Neural cell (in vitro differentiated cells): Measurements from ENCODE around the gene CEP192. TPM values are rescaled to one million over a fixed set of nuclear protein-coding genes. Genes with fewer than 3 reads are reported as not detected.
"Not testable (repeated sequence)": the region's sequence is repeated elsewhere in the genome, so short reads cannot be mapped to it uniquely, and the experiment has no call there.

Experiments
- H2AFZ ChIP-seq: fragments of 200-600, 300-800 bp; sonication (generic), shearing (Covaris generic); 2 replicates; pipeline ENCODE4 v1.6.0; 2014; ENCODE audit warnings: low read depth, mild to moderate bottlenecking, antibody characterized with exemption, low read length, moderate library complexity
- H3F3A ChIP-seq: fragments of 200-600 bp; shearing (Covaris generic); 2 replicates; pipeline ENCODE4 v1.6.1; 2016; ENCODE audit warnings: mild to moderate bottlenecking, moderate library complexity, mixed read lengths, antibody characterized with exemption, low read length; ENCODE audit not compliant: insufficient read depth, poor library complexity, severe bottlenecking
- H3K27ac ChIP-seq: fragments of 200-600, 300-800 bp; sonication (generic), shearing (Covaris generic); 2 replicates; pipeline ENCODE4 v1.5.1; 2014; ENCODE audit warnings: mild to moderate bottlenecking, low read length, moderate library complexity
- H3K27me3 ChIP-seq: fragments of 300-800, 200-600 bp; sonication (generic), shearing (Covaris generic); 2 replicates; pipeline ENCODE4 v1.6.0; 2014; ENCODE audit warnings: mild to moderate bottlenecking, low read depth, low read length, moderate library complexity; ENCODE audit not compliant: insufficient read depth
- H3K36me3 ChIP-seq: fragments of 300-800, 200-600 bp; sonication (generic), shearing (Covaris generic); 2 replicates; pipeline ENCODE4 v1.5.1; 2014; ENCODE audit warnings: mild to moderate bottlenecking, antibody characterized with exemption, low read length, moderate library complexity; ENCODE audit not compliant: insufficient read depth
- H3K4me2 ChIP-seq: fragments of 300-800, 200-600 bp; sonication (generic), shearing (Covaris generic); 2 replicates; pipeline ENCODE4 v1.6.0; 2014; ENCODE audit warnings: mild to moderate bottlenecking, low read length
- H3K4me3 ChIP-seq: fragments of 300-800, 200-600 bp; sonication (generic), shearing (Covaris generic); 2 replicates; pipeline ENCODE4 v1.5.1; 2014; ENCODE audit warnings: mild to moderate bottlenecking, low read length, moderate library complexity
- H3K79me2 ChIP-seq: fragments of 200-600 bp; shearing (Covaris generic); replicated peaks from 2 replicates; pipeline ENCODE4 v1.6.0; 2014; ENCODE audit warnings: mild to moderate bottlenecking, low read length, moderate library complexity; ENCODE audit not compliant: insufficient read depth
- H3K9ac ChIP-seq: fragments of 300-800, 200-600 bp; sonication (generic), shearing (Covaris generic); 2 replicates; pipeline ENCODE4 v1.6.1; 2016; ENCODE audit warnings: mild to moderate bottlenecking, low read length, mixed read lengths
- H3K9me2 ChIP-seq: fragments of 200-600 bp; shearing (Covaris generic); 2 replicates; pipeline ENCODE4 v1.6.1; 2016; ENCODE audit warnings: mild to moderate bottlenecking, low read length, mixed read lengths; ENCODE audit not compliant: insufficient read depth
- H3K9me3 ChIP-seq: fragments of 200-600, 300-800 bp; sonication (generic), shearing (Covaris generic); 2 replicates; pipeline ENCODE4 v1.6.1; 2016; ENCODE audit warnings: mild to moderate bottlenecking, mixed run types, low read length, moderate library complexity, mixed read lengths
- H4K20me1 ChIP-seq: fragments of 200-600 bp; shearing (Covaris generic); 2 replicates; pipeline ENCODE4 v1.6.1; 2016; ENCODE audit warnings: mild to moderate bottlenecking, mixed run types; ENCODE audit not compliant: insufficient read depth
- EP300 ChIP-seq: fragments of 450-650 bp; conservative IDR thresholded peaks from 2 replicates; pipeline ENCODE4 v1.6.1; 2014; ENCODE audit warnings: antibody characterized with exemption, mild to moderate bottlenecking, moderate library complexity; ENCODE audit not compliant: poor library complexity, severe bottlenecking
- EZH2 ChIP-seq: fragments of 200-600, 300-800 bp; shearing (Covaris generic), sonication (generic); IDR thresholded peaks from 2 replicates; pipeline ENCODE4 v1.6.1; 2014; ENCODE audit warnings: antibody characterized with exemption, low read length, borderline replicate concordance, mild to moderate bottlenecking; ENCODE audit not compliant: insufficient read depth, poor library complexity, severe bottlenecking
- POLR2AphosphoS5 ChIP-seq: IDR thresholded peaks from 2 replicates; pipeline ENCODE4 v1.6.1; 2012
- RAD21 ChIP-seq: fragments of 450-650 bp; conservative IDR thresholded peaks from 2 replicates; pipeline ENCODE4 v1.6.1; 2014; ENCODE audit warnings: antibody characterized with exemption, mild to moderate bottlenecking, moderate library complexity
- SMC3 ChIP-seq: fragments of 450-650 bp; conservative IDR thresholded peaks from 2 replicates; pipeline ENCODE4 v1.6.1; 2014; ENCODE audit warnings: antibody characterized with exemption, mild to moderate bottlenecking, moderate library complexity; ENCODE audit not compliant: poor library complexity
- TAF1 ChIP-seq: IDR thresholded peaks from 2 replicates; pipeline ENCODE4 v1.6.1; 2012; ENCODE audit warnings: low read depth
- polyA plus RNA-seq: library from polyadenylated mRNA; depleted of rRNA; stranded (reverse); fragments of >200 nt; gene quantifications from 2 replicates; pipeline ENCODE4 v1.2.3, GENCODE V29; 2014
- TF ChIP-seq, protein P1 (sequence below): IDR thresholded peaks from 2 replicates; pipeline ENCODE4 v1.6.1; 2012; ENCODE audit warnings: borderline replicate concordance

Gene CEP192
- polyA plus RNA-seq, 1 donor from 2014 or later: 28.1 TPM

GRCh38 chr18:13070460-13070859 lies 79.3 kb downstream of the CEP192 start:
- TF ChIP-seq TAF1: no peak
- H3K4me3 ChIP-seq: no peak overlapping the region
- no peaks in the 10 kb centered on the region for H3K9me2 ChIP-seq
- H2AFZ ChIP-seq: no peak overlapping the region
- H3K4me2 ChIP-seq: no peak overlapping the region
- no peaks in the 10 kb centered on the region for H4K20me1 ChIP-seq
- H3K36me3 ChIP-seq: peaks cover 11% of the 10 kb centered on the region
- H3K79me2 ChIP-seq: no peaks in the 10 kb centered on the region
- H3K27me3 ChIP-seq: no peaks in the 10 kb centered on the region
- H3K27ac ChIP-seq: no peak overlapping the region
- no peaks in the 10 kb centered on the region for H3F3A ChIP-seq
- no peaks in the 10 kb centered on the region for H3K9me3 ChIP-seq
- no peak overlapping the region for H3K9ac ChIP-seq

DNA sequence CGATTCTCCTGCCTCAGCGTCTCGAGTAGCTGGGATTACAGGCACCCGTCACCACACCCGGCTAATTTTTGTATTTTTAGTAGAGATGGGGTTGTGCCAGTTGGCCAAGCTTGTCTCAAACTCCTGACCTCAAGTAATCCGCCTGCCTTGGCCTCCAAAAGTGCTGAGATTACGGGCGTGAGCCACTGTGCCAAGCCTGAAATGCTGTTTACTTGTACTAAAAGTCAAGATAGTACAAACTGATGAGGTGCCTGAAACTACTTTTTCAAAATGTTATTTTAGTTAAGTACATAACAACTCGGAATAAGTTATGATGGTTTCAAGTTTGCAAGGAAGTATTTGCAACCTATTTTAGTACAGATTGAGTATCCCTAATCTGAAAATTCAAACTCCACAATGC lies 85.7 kb downstream of the CEP192 start:
- no peak overlapping the region for H3K9ac ChIP-seq
- H4K20me1 ChIP-seq: no peaks in the 10 kb centered on the region
- H3K27me3 ChIP-seq: no peaks in the 10 kb centered on the region
- H3K4me2 ChIP-seq: no peak overlapping the region
- TF ChIP-seq SMC3: no peak
- TF ChIP-seq RAD21: no peak
- TF ChIP-seq EP300: no peak
- TF ChIP-seq, protein P1, sequence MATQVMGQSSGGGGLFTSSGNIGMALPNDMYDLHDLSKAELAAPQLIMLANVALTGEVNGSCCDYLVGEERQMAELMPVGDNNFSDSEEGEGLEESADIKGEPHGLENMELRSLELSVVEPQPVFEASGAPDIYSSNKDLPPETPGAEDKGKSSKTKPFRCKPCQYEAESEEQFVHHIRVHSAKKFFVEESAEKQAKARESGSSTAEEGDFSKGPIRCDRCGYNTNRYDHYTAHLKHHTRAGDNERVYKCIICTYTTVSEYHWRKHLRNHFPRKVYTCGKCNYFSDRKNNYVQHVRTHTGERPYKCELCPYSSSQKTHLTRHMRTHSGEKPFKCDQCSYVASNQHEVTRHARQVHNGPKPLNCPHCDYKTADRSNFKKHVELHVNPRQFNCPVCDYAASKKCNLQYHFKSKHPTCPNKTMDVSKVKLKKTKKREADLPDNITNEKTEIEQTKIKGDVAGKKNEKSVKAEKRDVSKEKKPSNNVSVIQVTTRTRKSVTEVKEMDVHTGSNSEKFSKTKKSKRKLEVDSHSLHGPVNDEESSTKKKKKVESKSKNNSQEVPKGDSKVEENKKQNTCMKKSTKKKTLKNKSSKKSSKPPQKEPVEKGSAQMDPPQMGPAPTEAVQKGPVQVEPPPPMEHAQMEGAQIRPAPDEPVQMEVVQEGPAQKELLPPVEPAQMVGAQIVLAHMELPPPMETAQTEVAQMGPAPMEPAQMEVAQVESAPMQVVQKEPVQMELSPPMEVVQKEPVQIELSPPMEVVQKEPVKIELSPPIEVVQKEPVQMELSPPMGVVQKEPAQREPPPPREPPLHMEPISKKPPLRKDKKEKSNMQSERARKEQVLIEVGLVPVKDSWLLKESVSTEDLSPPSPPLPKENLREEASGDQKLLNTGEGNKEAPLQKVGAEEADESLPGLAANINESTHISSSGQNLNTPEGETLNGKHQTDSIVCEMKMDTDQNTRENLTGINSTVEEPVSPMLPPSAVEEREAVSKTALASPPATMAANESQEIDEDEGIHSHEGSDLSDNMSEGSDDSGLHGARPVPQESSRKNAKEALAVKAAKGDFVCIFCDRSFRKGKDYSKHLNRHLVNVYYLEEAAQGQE: no peak
- no peak for TF ChIP-seq POLR2AphosphoS5
- TF ChIP-seq EZH2: no peak
- no peak overlapping the region for H2AFZ ChIP-seq
- no peaks in the 10 kb centered on the region for H3K79me2 ChIP-seq
- H3F3A ChIP-seq: no peaks in the 10 kb centered on the region
- no peak overlapping the region for H3K27ac ChIP-seq
- no peaks in the 10 kb centered on the region for H3K9me3 ChIP-seq
- H3K4me3 ChIP-seq: no peak overlapping the region
- H3K9me2 ChIP-seq: no peaks in the 10 kb centered on the region
- H3K36me3 ChIP-seq: peaks cover 1% of the 10 kb centered on the region

- Histone ChIP-seq H3K9me2 (no peaks in the 10 kb centered on the region), H3K9me3 (no peaks in the 10 kb centered on the region), H3K36me3 (no peaks in the 10 kb centered on the region), H3K79me2 (no peaks in the 10 kb centered on the region), H4K20me1 (no peaks in the 10 kb centered on the region), H3K4me2 (no peak overlapping the region), H2AFZ (no peak overlapping the region), H3F3A (no peaks in the 10 kb centered on the region), H3K27me3 (no peaks in the 10 kb centered on the region), H3K9ac (no peak overlapping the region), H3K4me3 (no peak overlapping the region), H3K27ac (no peak overlapping the region)
- TF ChIP-seq SMC3: no peak
These were observed 86.3 kb downstream of the CEP192 start for GRCh38 chr18:13077473-13077872.

DNA sequence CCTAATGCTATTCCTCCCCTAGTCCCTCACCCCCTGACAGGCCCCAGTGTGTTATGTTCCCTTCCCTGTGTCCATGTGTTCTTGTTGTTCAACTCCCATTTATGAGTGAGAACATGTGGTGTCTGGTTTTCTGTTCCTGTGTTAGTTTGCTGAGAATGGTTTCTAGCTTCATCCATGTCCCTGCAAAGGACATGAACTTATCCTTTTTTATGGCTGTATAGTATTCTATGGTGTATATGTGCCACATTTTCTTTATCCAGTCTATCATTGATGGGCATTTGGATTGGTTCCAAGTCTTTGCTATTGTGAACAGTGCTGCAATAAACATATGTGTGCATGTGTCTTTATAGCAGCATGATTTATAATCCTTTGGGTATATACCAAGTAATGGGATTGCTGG lies 86.9 kb downstream of the CEP192 start:
- H3K27ac ChIP-seq, H3K9ac ChIP-seq, H3K9me2 ChIP-seq, H3K27me3 ChIP-seq, H3K79me2 ChIP-seq, H3K9me3 ChIP-seq, H3K4me2 ChIP-seq, H3K4me3 ChIP-seq, H4K20me1 ChIP-seq, H2AFZ ChIP-seq, H3K36me3 ChIP-seq, H3F3A ChIP-seq: not testable (repeated sequence)
